Measurements from ENCODE around the gene ST6GAL1. TPM values are rescaled to one million over a fixed set of nuclear protein-coding genes. Genes with fewer than 3 reads are reported as not detected.
A peak's percentile ranks its signal among the peaks of the same experiment; 100 is the strongest.

Gene ST6GAL1
- total and polyA plus RNA-seq, 10 of the 15 experiments (the other 5 are each of a cell fraction or from before 2014, with no cell fraction given) = 74.2 to 248 (median 149) TPM

GRCh38 chr3:186996356-186996755 lies 66.0 kb downstream of the ST6GAL1 start (continued):
- TF ChIP-seq SIN3A (IDR thresholded peaks at IDR 0.05; ENCODE audit: low read depth, low read length) (no peak), TCF7 (IDR thresholded peaks at IDR 0.05; ENCODE audit: borderline replicate concordance) (no peak), GATAD2B (conservative IDR thresholded peaks at IDR 0.05; ENCODE audit: low read depth) (no peak)

- no TSS peak for BruUV-seq (replicated peaks)
- peak overlapping the region; percentile 73 for H3K9ac ChIP-seq (ENCODE audit: control insufficient read depth, insufficient read depth, low read length)
Observed at GRCh38 chr3:186997061-186997460, 66.7 kb downstream of the ST6GAL1 start.

More at GRCh38 chr3:186997061-186997460, 66.7 kb downstream of the ST6GAL1 start:
- Histone ChIP-seq H3K9me3 (replicated peaks; ENCODE audit: control insufficient read depth, insufficient read depth, low read length) (no peaks in the 10 kb centered on the region), H3K27me3 (replicated peaks in 1 of 2; ENCODE audit: control insufficient read depth in 2 of 2, insufficient read depth in 2 of 2, low read length in 1 of 2) (no peaks in the 10 kb centered on the region), H4K20me1 (ENCODE audit: control insufficient read depth, insufficient read depth) (no peaks in the 10 kb centered on the region), H3K27ac (ENCODE audit: control insufficient read depth, insufficient read depth) (peak overlapping the region; percentile 91), H3K4me2 (ENCODE audit: control insufficient read depth, insufficient read depth) (peak overlapping the region; percentile 90), H3K79me2 (ENCODE audit: control insufficient read depth, insufficient read depth, low read length) (peaks cover 64% of the 10 kb centered on the region), H3K4me3 (peak overlapping the region; percentile 65), H3K4me1 (ENCODE audit: control insufficient read depth, insufficient read depth, low read length) (peaks cover 55% of the 10 kb centered on the region), H2AFZ (ENCODE audit: control insufficient read depth, low read depth, low read length) (no peak overlapping the region), H3K36me3 (ENCODE audit: control insufficient read depth in 2 of 2, insufficient read depth in 2 of 2, low read length in 1 of 2) (no peaks in the 10 kb centered on the region; a peak in 1 of 4 replicates)
- ATAC-seq = peak; percentile 2; the same call in 1 of the 3 replicates
- ChIA-PET CTCF (interaction anchor here (1.6 kb wide), 1 partner anchor 65 kb away, joined by 10 read pairs; no protein-coding TSS in a partner anchor), POLR2A (interaction anchor here (0.6 to 1.8 kb wide), 4 partner anchors 29 to 1250 kb away, joined by 3 to 7 read pairs (median 4); no protein-coding TSS in a partner anchor), SMC1A (ENCODE audit: uncharacterized antibody, unreplicated experiment) (interaction anchor here (1.0 to 5.1 kb wide), 8 partner anchors 15 to 66 kb away, joined by 3 to 25 read pairs (median 4); partner anchors contain the start of gene ST6GAL1), RAD21 (ENCODE audit: unreplicated experiment) (interaction anchor here (1.3 to 2.1 kb wide), 5 partner anchors 11 to 148 kb away, joined by 4 to 11 read pairs (median 5); no protein-coding TSS in a partner anchor)
- WGBS (ENCODE audit: insufficient coverage, insufficient replicate concordance, low lambda C conversion rate, missing lambda C conversion rate) = 90% methylated on average over 3 of the region's 3 CpGs
- TF ChIP-seq NR2F1 (conservative IDR thresholded peaks at IDR 0.05) (0 out of 2 replicates have a peak, but pooled peaks have one; percentile 33), PBX3 (IDR thresholded peaks at IDR 0.05; ENCODE audit: insufficient replicate concordance, low read depth, low read length) (peak; percentile 38), HDAC2 (IDR thresholded peaks at IDR 0.05) (no peak), POLR2A (IDR thresholded peaks at IDR 0.05; ENCODE audit: low read depth, low read length) (peak; percentile 35), POLR2AphosphoS5 (IDR thresholded peaks at IDR 0.05; ENCODE audit: low read length) (0 out of 2 replicates have a peak, but pooled peaks have one; percentile 18), HCFC1 (IDR thresholded peaks at IDR 0.05; ENCODE audit: low read length) (no peak), PKNOX1 (IDR thresholded peaks at IDR 0.05) (peak; percentile 83), TAF1 (IDR thresholded peaks at IDR 0.05; ENCODE audit: borderline replicate concordance, low read depth, low read length) (0 out of 2 replicates have a peak, but pooled peaks have one; percentile 10), EP300 (IDR thresholded peaks at IDR 0.05; ENCODE audit: borderline replicate concordance in 1 of 2, control insufficient read depth in 1 of 2, low read depth in 2 of 2, low read length in 2 of 2) (peak in 1 of 2 experiments; percentile 19; a peak in 1 of 4 replicates), RAD21 (IDR thresholded peaks at IDR 0.05; ENCODE audit: insufficient read depth, low read depth, low read length) (no peak), E2F8 (IDR thresholded peaks at IDR 0.05; ENCODE audit: low read depth, partially characterized antibody) (no peak), MEF2B (IDR thresholded peaks at IDR 0.05; ENCODE audit: partially characterized antibody, poor library complexity, severe bottlenecking) (no peak)
- in situ Hi-C loops (cut with MboI) = no loop called here
- intact Hi-C loops (cut with micrococcal nuclease; ENCODE audit: unreplicated experiment) = no loop called here
- no peak for DNase-seq (ENCODE audit: low read depth, low spot score)
- FAIRE-seq = no peak

All from GM12878 (cell line).